Tibial nerve (tissue), 4 donors: ENCODE data around the gene SYT9. TPM values are rescaled to one million over a fixed set of nuclear protein-coding genes. Genes with fewer than 3 reads are reported as not detected.

Experiments used
- DNase-seq, 2 donors: peaks; one replicate each; pipeline ENCODE4 v3.0.0-alpha.2; 2019; ENCODE audit warnings: low spot score in 2 of 2
- H3K27ac ChIP-seq, 4 donors: fragments of 200-600 bp; sonication (generic) in 3 of 4; one replicate each; pipeline ENCODE4 v1.5.1; 2017 to 2019; ENCODE audit warnings: mild to moderate bottlenecking in 1 of 4
- H3K27me3 ChIP-seq, 2 donors: fragments of 200-600 bp; sonication (generic) in 1 of 2; one replicate each; pipeline versions ENCODE4 v1.5.1 to v1.6.0; 2017 to 2019
- H3K36me3 ChIP-seq, 3 donors: fragments of 200-600 bp; sonication (generic); one replicate each; pipeline ENCODE4 v1.5.1; 2018 to 2019
- H3K4me1 ChIP-seq, 4 donors: fragments of 200-600 bp; sonication (generic) in 3 of 4; one replicate each; pipeline ENCODE4 v1.5.1; 2017 to 2019
- H3K4me3 ChIP-seq, 4 donors: fragments of 200-600 bp; sonication (generic) in 3 of 4; one replicate each; pipeline ENCODE4 v1.5.1; 2017 to 2019; ENCODE audit warnings: mild to moderate bottlenecking in 1 of 4, moderate library complexity in 1 of 4
- H3K9me3 ChIP-seq, 4 donors: fragments of 200-600 bp; sonication (generic) in 3 of 4; one replicate each; pipeline ENCODE4 v1.5.1; 2017 to 2019
- EP300 ChIP-seq, 2 donors: sonication (generic); formaldehyde crosslinking; IDR thresholded peaks; one replicate each; pipeline ENCODE4 v1.6.1; 2017; ENCODE audit warnings: antibody characterized with exemption in 2 of 2, mild to moderate bottlenecking in 1 of 2
- POLR2A ChIP-seq, 2 donors: fragments of 450-650 bp; IDR thresholded peaks; one replicate each; pipeline ENCODE4 v1.6.1; 2017; ENCODE audit warnings: antibody characterized with exemption in 2 of 2, mild to moderate bottlenecking in 2 of 2, moderate library complexity in 2 of 2
- WGBS, 2 donors: methylation state at CpG; one replicate each; pipeline ENCODE4 v1.1.5; 2018; 5-methylcytosine and 5-hydroxymethylcytosine counted together
- total RNA-seq, 4 donors: library from RNA; depleted of rRNA; stranded (reverse); fragments of >200 nt; gene quantifications; one replicate each; pipeline ENCODE4 v1.1.0, GENCODE V29; 2016
- TF ChIP-seq, protein P1 (sequence below), 5 experiments: fragments of 200-600 bp in 3 of 5; fragments of 450-650 bp in 2 of 5; sonication (generic) in 3 of 5; IDR thresholded peaks; one replicate each; pipeline ENCODE4 v1.5.1; 2016 to 2019; ENCODE audit warnings: antibody characterized with exemption in 5 of 5, mild to moderate bottlenecking in 3 of 5, moderate library complexity in 2 of 5

SYT9 gene
- total RNA-seq, 4 donors from 2014 or later, result 0.21 to 0.30 TPM; not detected in 2

DNA sequence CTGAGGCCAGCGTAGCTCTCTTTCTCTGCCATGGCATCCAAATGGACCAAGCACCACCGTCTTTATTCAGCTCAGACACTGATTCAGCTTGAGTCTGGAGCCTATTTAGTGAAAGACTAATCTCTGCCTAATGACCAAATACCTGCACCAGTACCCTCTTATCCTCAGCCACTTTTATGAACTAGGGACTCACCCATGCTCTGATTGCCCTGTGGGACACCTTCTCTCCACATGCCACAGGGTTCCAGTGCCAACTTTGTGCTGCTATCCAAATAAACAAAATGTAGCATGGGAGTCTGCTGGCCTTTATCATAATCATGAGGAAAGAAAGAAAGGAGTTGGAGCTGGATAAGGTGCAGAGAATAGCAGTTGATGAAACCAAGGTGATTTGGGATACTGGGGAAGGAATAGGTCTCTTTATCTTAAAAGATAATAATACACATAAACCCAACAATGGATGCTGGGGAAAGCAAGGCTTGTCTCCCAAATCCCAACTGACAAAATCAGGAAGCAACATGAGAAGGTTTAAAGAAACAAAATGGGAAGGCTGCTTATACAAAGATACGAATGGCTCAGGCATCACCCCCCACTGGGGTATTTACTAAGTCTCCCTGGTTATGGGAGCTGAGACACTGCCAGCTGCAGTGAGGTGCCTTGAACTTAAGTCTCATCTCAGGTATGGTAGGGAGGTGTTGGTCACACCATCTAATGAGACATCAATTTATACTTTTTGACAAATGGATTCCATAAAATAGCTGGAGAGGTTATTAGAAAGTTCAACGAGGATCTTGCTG lies 63.3 kb downstream of the SYT9 start:
- WGBS, 2 donors, result 77 to 84% methylated on average over 4 of the region's 4 CpGs
- H3K9me3 ChIP-seq, result no peaks in the 10 kb centered on the region

DNA sequence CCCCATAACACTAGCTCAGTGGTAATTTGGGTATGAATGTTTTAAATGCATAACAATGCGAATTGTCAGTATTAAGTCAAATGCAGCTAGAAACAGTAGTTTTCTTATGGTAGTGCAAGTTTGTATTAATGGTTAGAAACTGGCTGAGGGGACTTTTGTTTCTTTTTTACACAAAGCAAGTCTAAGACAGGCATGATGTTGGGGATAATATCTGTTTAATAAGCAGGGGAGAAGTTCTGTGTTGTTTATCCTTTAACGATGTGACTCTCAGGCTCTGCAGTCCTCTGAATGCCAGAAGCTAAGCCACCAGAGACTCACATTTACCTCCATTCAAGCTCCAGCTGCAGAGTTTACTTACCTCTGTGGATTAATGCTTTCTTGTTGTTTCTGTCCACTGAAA lies 67.8 kb downstream of the SYT9 start:
- no peaks in the 10 kb centered on the region for H3K4me1 ChIP-seq
- no peaks in the 10 kb centered on the region for H3K27me3 ChIP-seq
- H3K27ac ChIP-seq, result no peak overlapping the region
- no peak for TF ChIP-seq EP300 (IDR thresholded peaks at IDR 0.05)
- TF ChIP-seq, protein P1, sequence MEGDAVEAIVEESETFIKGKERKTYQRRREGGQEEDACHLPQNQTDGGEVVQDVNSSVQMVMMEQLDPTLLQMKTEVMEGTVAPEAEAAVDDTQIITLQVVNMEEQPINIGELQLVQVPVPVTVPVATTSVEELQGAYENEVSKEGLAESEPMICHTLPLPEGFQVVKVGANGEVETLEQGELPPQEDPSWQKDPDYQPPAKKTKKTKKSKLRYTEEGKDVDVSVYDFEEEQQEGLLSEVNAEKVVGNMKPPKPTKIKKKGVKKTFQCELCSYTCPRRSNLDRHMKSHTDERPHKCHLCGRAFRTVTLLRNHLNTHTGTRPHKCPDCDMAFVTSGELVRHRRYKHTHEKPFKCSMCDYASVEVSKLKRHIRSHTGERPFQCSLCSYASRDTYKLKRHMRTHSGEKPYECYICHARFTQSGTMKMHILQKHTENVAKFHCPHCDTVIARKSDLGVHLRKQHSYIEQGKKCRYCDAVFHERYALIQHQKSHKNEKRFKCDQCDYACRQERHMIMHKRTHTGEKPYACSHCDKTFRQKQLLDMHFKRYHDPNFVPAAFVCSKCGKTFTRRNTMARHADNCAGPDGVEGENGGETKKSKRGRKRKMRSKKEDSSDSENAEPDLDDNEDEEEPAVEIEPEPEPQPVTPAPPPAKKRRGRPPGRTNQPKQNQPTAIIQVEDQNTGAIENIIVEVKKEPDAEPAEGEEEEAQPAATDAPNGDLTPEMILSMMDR (IDR thresholded peaks at IDR 0.05), result no peak
- no peak for TF ChIP-seq POLR2A (IDR thresholded peaks at IDR 0.05)
- DNase-seq, result no peak
- H3K9me3 ChIP-seq, result no peaks in the 10 kb centered on the region
- 44 to 53% methylated on average over 2 of the region's 2 CpGs for WGBS, 2 donors
- no peak overlapping the region for H3K4me3 ChIP-seq
- H3K36me3 ChIP-seq, result no peaks in the 10 kb centered on the region

More for the DNA sequence above, 63.3 kb downstream of the SYT9 start:
- no peak for DNase-seq
- no peaks in the 10 kb centered on the region for H3K4me1 ChIP-seq
- no peaks in the 10 kb centered on the region for H3K36me3 ChIP-seq
- H3K27ac ChIP-seq, result no peak overlapping the region
- TF ChIP-seq, protein P1 (IDR thresholded peaks at IDR 0.05), result no peak
- TF ChIP-seq EP300 (IDR thresholded peaks at IDR 0.05) (no peak), POLR2A (IDR thresholded peaks at IDR 0.05) (no peak)
- H3K4me3 ChIP-seq, result no peak overlapping the region
- H3K27me3 ChIP-seq, result no peaks in the 10 kb centered on the region

- Histone ChIP-seq H3K36me3 (no peaks in the 10 kb centered on the region), H3K9me3 (no peaks in the 10 kb centered on the region), H3K4me1 (no peaks in the 10 kb centered on the region), H3K4me3 (no peak overlapping the region), H3K27ac (no peak overlapping the region), H3K27me3 (no peaks in the 10 kb centered on the region)
- no peak for DNase-seq
- TF ChIP-seq POLR2A (IDR thresholded peaks at IDR 0.05) (no peak), EP300 (IDR thresholded peaks at IDR 0.05) (no peak)
- TF ChIP-seq, protein P1 (IDR thresholded peaks at IDR 0.05), result no peak
These were observed 68.6 kb downstream of the SYT9 start for GRCh38 chr11:7320306-7320705.

DNA sequence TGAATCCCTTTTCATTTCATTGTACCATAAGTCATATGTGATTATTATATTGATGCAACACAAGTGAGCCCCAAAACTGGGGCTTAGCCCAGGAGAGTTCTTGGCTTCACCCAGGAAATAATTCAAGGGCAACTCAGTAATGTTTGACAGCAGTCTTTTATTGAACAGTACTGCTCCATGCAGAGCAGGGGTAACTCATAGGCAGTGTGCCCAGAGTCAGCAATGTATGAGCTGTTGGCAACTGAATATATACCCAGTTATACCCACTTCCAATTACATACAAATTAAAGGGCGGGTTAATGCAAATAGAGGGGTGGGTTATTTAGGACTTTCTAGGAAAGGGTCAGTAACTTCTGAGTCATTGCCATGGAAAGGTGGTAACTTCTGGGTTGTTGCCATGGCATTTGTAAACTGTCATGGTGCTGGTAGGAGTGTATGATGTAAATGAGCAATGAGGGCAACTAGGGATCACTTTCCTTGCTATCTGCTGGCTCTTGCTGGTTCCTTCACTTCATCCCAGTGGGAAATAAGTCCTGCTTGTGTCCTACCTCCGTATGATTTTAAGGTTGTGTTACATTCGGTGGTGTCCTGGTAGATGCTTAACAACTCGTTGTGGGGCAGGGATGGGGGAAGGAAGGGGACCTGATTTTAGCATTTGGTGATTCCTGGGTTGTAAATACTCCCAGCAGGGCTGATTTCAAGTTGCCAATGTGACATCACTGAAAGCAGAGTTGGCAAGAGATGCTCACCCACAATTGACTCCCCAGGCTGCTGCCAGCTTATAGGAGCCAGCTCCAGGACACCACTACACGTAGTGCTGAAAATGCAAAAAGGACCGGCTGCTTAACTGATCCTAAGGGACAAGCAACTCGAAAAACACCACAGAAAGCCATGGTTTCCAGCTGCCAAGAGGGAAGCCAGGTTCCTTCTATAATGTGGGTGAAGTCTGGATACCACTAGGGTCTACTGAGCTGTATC lies 70.1 kb downstream of the SYT9 start:
- no peaks in the 10 kb centered on the region for H3K36me3 ChIP-seq
- no peaks in the 10 kb centered on the region for H3K4me1 ChIP-seq
- no peaks in the 10 kb centered on the region for H3K27me3 ChIP-seq
- no peak overlapping the region for H3K4me3 ChIP-seq
- no peak overlapping the region for H3K27ac ChIP-seq
- no peak for DNase-seq
- 63 to 75% methylated on average over 7 of the region's 7 CpGs for WGBS, 2 donors
- TF ChIP-seq, protein P1 (IDR thresholded peaks at IDR 0.05), result no peak
- TF ChIP-seq POLR2A (IDR thresholded peaks at IDR 0.05) (no peak), EP300 (IDR thresholded peaks at IDR 0.05) (no peak)
- no peaks in the 10 kb centered on the region for H3K9me3 ChIP-seq

DNA sequence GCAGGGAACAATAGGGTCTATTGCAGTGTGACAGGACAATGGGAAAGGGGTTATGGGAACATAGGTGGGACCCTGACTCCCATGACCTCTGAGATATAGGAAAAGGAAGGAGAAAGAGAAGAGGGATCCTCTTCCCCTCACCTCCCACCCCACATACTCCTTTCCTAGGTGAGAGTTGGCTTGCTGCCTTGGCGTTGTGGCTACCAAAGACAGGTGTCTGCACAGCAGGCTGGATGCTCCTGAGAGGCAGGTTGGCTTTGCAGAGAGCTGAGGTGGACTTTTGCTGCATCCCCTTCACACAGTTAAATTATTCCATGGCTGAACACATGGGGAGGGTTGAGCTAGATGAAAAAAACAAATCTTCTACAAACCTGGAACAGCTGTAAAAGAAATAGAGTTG lies 80.7 kb downstream of the SYT9 start:
- Histone ChIP-seq H3K27ac (no peak overlapping the region), H3K36me3 (no peaks in the 10 kb centered on the region), H3K27me3 (no peaks in the 10 kb centered on the region), H3K4me1 (no peaks in the 10 kb centered on the region), H3K9me3 (no peaks in the 10 kb centered on the region), H3K4me3 (no peak overlapping the region)
- WGBS, 2 donors, result 78 to 89% methylated on average over 1 of the region's 1 CpG
- no peak for DNase-seq
- TF ChIP-seq POLR2A (IDR thresholded peaks at IDR 0.05) (no peak), EP300 (IDR thresholded peaks at IDR 0.05) (no peak)
- TF ChIP-seq, protein P1 (IDR thresholded peaks at IDR 0.05), result no peak
